ENCODE measurements around the gene DYNLT2B. TPM values are rescaled to one million over a fixed set of nuclear protein-coding genes. Genes with fewer than 3 reads are reported as not detected.

DYNLT2B gene
- total RNA-seq, 1 donor from 2014 or later, result 18.5 TPM

- Mint-ChIP-seq H3K4me1 (no peaks in the 10 kb centered on the region), H3K9me3 (peaks cover 10% of the 10 kb centered on the region), H3K4me3 (no peak overlapping the region), H3K27ac (no peak overlapping the region), H3K27me3 (ENCODE audit: low read depth) (no peaks in the 10 kb centered on the region), H3K36me3 (peaks cover 29% of the 10 kb centered on the region)
- no peak for TF ChIP-seq CTCF (IDR thresholded peaks at IDR 0.05; ENCODE audit: unreplicated experiment)
- no peak for DNase-seq (ENCODE audit: low spot score in 2 of 2, unreplicated experiment in 2 of 2)
Observed at GRCh38 chr3:196270499-196270898, 47.5 kb downstream of the DYNLT2B start.

GRCh38 chr3:196268284-196269163 lies 49.5 kb downstream of the DYNLT2B start:
- no peak for DNase-seq (ENCODE audit: low spot score in 2 of 2, unreplicated experiment in 2 of 2)
- no peak for TF ChIP-seq CTCF (IDR thresholded peaks at IDR 0.05; ENCODE audit: unreplicated experiment)
- H3K27ac Mint-ChIP-seq, result no peak overlapping the region
- peaks cover 25% of the 10 kb centered on the region for H3K36me3 Mint-ChIP-seq
- no peaks in the 10 kb centered on the region for H3K4me1 Mint-ChIP-seq
- H3K4me3 Mint-ChIP-seq, result no peak overlapping the region
- H3K9me3 Mint-ChIP-seq, result no peaks in the 10 kb centered on the region
- no peaks in the 10 kb centered on the region for H3K27me3 Mint-ChIP-seq (ENCODE audit: low read depth)

- no peaks in the 10 kb centered on the region for H3K27me3 Mint-ChIP-seq (ENCODE audit: low read depth)
- H3K4me3 Mint-ChIP-seq, result no peak overlapping the region
- no peak for DNase-seq (ENCODE audit: low spot score in 2 of 2, unreplicated experiment in 2 of 2)
- peaks cover 3% of the 10 kb centered on the region for H3K9me3 Mint-ChIP-seq
- peaks cover 23% of the 10 kb centered on the region for H3K36me3 Mint-ChIP-seq
- no peaks in the 10 kb centered on the region for H3K4me1 Mint-ChIP-seq
- no peak for TF ChIP-seq CTCF (IDR thresholded peaks at IDR 0.05; ENCODE audit: unreplicated experiment)
- no peak overlapping the region for H3K27ac Mint-ChIP-seq
Observed at GRCh38 chr3:196263819-196264218, 54.2 kb downstream of the DYNLT2B start.

- Mint-ChIP-seq H3K9me3 (peaks cover 3% of the 10 kb centered on the region), H3K27ac (no peak overlapping the region), H3K4me3 (no peak overlapping the region), H3K4me1 (no peaks in the 10 kb centered on the region), H3K27me3 (ENCODE audit: low read depth) (no peaks in the 10 kb centered on the region), H3K36me3 (peaks cover 26% of the 10 kb centered on the region)
- DNase-seq (ENCODE audit: low spot score in 2 of 2, unreplicated experiment in 2 of 2), result no peak
- no peak for TF ChIP-seq CTCF (IDR thresholded peaks at IDR 0.05; ENCODE audit: unreplicated experiment)
Observed at GRCh38 chr3:196260784-196261183, 57.3 kb downstream of the DYNLT2B start.

GRCh38 chr3:196255776-196256175 lies 62.3 kb downstream of the DYNLT2B start:
- H3K27me3 Mint-ChIP-seq (ENCODE audit: low read depth), result no peaks in the 10 kb centered on the region
- no peak overlapping the region for H3K4me3 Mint-ChIP-seq
- no peaks in the 10 kb centered on the region for H3K4me1 Mint-ChIP-seq
- no peak overlapping the region for H3K27ac Mint-ChIP-seq
- peaks cover 16% of the 10 kb centered on the region for H3K36me3 Mint-ChIP-seq
- H3K9me3 Mint-ChIP-seq, result peaks cover under 1% of the 10 kb centered on the region
- no peak for DNase-seq (ENCODE audit: low spot score in 2 of 2, unreplicated experiment in 2 of 2)
- no peak for TF ChIP-seq CTCF (IDR thresholded peaks at IDR 0.05; ENCODE audit: unreplicated experiment)

All from mesothelial cell of epicardium (in vitro differentiated cells).